OCI-M1 (cell line): Measurements from ENCODE around the gene IFI44L.
A peak's percentile ranks its signal among the peaks of the same experiment; 100 is the strongest.

Source experiments
- DNase-seq: peaks from one replicate; lab custom pipeline; 2025; lab: John Stamatoyannopoulos, UW

IFI44L gene

DNA sequence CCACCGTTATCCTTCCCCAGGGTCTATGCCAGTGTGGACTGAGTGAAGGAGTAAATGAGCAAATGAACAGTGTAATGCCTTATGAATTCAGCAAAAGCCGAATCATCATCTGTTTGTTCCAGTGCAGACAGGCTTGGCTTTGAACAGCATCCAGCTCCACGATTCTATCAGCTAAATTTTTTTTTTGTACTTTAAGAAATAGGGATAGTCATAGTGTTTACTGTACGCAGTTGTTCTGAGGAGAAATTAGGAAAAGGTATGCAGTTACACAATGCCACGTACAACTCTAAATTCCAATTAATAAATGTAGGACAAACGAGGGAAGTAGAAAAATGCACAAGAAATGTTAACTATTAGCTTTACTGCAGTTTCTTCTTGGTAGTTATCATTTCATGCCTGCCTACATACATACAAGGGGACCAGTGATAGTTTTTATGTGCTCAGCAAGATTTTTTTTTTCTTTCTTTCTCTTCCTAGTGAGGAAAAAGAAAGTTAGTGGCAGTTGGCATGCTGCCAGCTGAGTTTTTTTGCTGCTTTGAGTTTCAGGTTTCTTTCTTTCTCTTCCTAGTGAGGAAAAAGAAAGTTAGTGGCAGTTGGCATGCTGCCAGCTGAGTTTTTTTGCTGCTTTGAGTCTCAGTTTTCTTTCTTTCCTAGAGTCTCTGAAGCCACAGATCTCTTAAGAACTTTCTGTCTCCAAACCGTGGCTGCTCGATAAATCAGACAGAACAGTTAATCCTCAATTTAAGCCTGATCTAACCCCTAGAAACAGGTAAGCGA, at the start of gene IFI44L:
Gene IFI44L, plus strand, starts transcription at position 646 of the 777 bp plus-strand sequence. CDS start 7,468 bp downstream, outside the sequence.
- peak; percentile 92 for DNase-seq

DNA sequence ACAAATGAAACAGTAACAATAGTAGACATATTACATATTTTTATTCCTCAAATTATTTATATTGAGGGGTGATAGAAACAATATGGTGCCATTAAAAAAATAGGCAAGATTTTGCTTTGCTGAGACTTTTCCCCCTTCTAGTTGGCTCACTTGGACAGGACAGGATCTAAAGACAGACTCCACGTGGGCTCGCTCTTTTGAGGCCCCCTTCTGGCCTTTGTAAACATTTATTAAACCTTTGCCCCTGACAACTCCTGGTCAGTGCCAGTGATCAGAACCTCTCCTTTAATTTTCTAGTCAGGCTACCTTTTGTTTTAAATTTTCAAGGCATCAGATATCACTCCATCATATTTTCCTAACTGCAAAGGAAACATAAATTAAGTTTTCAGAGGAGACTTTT, 49.7 kb upstream of the IFI44L start:
- DNase-seq, result peak; percentile 13

DNA sequence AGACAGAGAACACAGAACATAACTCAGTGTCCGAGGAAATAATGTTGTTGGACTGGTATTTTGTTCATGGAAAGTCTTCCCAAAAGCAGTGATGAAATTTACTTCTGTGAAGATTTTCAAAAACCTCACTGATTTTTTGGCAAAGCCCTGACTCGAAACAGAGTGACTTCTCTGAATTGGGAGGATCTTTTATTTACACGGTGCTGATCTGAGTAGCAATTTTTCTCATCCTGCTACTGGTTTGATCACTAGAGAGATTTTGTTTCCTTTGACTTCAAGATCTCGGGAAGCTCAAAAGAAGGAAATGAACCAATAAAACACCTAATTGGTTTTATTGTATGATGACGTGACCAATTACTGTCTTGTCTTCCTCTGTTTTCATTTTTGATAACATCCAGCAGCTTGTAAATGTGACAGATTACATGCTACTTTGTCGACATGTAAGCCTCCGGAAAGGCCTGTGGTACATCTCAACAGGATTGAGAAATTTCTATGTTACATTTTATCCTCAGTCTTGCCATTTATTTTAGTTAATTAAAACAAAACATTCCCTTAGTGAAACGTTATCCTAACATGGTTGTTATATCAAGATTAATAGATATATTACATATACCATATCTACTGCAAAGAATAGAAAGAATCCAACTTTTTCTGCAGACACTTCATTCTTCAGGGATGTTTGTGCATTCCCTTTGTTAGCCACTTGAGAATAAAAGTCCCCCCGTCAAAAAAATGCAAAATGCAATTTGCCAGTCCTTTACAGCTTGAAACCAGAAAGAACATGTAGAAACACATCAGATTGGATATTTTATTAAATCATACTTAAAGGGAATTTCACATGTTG, 42.8 kb upstream of the IFI44L start:
- DNase-seq, result no peak

DNA sequence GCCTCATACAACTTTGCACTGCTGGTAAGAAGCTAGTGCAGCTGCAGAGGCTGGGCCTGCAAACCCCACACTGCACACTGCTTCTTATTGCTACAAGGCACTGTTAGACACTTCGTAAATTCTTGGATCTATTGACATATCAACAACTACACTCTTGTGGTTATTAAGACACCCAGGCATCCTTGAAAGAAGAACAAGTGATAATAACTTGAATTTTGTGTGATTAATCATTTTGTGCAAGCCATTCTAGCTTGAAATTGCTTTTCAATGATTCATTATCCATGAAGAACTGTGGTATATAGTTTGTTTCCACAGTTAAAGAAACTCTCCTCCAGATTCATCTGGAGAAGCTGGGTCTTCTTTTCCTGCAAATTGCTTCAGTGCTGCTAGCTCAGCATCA, 33.7 kb upstream of the IFI44L start:
- DNase-seq, result no peak

DNA sequence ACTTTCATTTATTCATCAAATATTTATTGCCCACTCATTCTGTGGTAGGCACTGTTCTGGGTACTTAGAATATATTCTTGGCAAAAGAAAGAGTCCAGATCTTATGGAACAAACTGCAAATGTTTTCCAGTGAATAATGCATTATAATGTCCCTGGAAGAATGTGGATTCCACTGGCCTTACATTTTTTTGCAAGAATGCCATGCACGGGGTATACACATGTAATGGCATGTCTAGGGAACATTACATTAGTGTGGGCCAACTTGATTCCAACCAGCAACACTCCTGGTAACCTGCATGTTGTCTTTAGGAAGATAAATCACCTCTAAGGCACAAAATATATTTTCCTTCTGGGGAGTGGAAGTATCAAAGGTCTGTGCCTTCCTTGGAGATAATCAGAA, 33.0 kb upstream of the IFI44L start:
- no peak for DNase-seq

DNA sequence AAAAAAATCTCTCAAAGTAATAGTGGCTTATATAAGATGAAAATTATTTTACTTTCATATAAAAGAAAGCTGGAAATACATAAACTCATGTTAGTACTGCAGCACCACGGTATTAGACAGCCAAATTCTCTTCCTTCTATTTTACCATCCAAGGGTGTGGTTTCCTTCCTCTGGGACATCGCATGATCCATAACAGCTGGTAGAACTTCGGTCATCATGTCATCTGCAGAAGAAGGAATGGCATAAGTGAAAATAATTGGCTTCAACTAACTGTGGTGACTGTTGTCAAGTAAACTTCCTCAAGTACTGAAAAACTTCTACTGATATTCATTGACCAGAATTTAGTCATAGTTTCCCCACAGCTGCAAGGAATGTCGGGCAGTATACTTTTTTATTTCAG, 28.3 kb upstream of the IFI44L start:
- no peak for DNase-seq

DNA sequence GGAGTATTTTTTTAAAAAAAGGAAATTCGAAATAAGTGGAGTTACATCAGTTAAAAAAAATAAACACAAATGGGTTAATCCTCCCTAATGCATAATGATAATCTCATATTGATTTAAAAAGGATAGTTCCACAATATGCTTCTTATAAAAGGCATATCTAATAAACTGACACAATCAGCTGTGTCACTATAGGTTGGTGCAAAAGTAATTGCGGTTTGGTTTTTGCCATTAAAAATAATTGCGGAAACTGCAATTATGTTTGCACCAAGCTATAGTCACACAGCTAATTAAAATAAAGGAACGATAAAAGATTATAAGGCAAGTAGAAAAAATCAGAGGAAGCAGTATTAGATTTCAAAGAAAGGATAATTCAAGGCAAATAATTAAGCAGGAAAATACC, 21.0 kb upstream of the IFI44L start:
- DNase-seq, result no peak

DNA sequence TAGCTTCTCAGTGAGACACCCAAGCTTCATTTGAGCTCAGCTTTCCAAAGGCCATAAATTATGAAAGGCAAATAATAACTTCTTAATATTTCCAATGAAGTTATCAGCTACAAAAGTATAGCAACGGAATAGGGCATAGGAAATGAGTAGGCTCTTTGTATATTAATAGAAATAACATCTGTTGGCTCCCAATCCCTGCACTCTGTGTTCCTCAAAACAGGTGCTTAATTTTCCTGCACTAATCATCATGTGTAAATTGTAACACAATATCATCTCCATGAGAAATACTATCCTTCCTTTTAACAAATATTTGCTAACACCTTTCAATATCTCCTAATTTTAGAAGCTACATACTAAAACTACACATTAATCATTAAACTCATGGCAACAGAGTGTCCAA, 19.2 kb upstream of the IFI44L start:
- DNase-seq, result no peak

DNA sequence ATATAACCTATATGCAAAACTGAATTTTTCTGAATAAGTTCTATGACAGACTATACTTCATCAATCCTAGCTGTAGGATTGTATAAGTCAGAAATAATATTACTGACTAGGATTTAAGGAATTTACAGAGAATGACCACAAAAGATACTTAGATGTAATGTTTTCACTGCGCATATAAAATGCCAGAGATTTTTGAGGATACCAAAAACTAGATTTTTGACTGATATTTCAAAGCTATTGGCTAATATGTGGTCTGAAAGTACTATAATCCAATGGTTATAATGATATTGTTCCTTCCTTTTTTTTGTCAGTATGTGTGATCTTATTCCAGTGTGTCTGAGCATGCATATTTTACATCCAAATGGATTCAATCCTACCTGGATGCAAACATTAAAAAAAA, 17.0 kb upstream of the IFI44L start:
- no peak for DNase-seq

DNA sequence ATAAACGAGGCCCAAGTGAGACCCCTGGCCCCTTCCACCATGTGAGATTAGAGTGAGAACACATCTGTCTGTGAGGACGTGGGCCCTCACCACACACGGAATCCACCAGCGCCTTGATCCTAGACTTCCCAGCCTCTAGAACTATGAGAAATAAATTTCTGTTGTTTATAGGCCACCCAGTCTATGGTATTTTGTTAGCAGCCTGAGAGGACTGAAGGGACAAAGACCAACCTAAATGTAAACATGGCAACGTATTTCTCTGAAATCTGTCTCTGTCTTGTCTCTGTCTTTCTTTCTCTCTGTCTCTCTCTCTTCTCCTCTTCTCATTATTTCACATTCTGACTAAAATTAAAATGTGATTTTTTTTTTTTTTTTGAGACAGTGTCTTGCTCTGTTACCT, 15.6 kb upstream of the IFI44L start:
- no peak for DNase-seq

DNA sequence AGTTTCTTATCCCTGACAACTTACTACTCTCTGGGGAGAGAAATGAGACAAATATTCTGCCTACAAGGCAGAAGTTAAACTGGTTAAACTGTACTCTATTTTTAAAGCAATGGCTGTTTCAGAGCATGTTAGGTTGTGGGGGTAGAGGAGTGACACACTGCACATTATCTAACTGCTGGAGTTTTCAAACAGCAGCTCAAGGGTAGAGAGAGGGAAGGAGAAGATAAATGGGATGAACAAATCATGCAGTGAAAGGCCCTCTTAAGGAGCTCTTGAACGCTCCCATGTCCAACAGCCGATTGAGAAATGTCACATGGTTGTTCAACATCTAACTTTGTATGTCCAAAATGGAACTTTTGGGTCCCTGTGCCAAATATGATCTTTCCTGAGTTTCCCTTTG, 14.0 kb upstream of the IFI44L start:
- DNase-seq, result no peak

DNA sequence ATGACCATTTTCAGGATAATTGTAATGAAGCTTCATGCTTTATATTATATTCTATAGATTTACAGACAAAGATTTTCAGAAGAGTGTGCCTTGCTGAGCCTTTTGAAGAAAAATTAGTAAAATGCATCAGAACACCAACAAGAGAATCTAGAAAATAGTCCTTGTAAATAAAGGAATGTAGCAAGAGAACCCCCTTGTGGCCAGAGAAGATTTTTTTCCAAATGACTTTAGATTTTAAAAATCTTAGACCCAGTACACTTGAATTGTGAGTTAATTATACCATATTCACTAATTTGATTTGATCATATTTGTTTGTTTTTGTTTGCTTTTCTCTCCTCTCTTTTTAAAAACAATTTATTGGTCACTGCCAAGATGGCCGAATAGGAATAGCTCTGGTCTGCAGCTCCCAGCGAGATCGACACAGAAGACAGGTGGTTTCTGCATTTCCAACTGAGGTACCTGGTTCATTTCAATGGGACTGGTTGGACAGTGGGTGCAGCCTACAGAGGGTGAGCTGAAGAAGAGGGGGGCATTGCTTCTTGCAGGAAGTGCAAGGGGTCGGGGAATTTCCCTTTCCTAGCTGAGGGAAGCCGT, 12.8 kb upstream of the IFI44L start:
- peak; percentile 66 for DNase-seq

DNA sequence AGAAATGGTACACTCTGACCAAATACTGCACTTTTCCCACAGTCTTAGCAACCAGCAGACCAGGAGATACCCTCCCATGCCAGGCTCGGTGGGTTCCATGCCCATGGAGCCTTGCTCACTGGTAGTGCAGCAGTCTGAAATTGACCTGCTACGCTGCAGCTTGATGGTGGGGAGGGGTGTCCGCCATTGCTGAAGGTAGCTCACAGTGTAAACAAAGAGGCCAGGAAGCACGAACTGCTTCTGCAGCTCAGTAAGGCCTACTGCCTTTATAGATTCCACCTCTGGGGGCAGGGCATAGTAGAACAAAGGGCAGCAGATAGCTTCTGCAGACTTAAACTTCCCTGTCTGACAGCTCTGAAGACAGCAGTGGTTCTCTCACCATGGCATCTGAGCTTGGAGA, 12.3 kb upstream of the IFI44L start:
- peak; percentile 9 for DNase-seq

DNA sequence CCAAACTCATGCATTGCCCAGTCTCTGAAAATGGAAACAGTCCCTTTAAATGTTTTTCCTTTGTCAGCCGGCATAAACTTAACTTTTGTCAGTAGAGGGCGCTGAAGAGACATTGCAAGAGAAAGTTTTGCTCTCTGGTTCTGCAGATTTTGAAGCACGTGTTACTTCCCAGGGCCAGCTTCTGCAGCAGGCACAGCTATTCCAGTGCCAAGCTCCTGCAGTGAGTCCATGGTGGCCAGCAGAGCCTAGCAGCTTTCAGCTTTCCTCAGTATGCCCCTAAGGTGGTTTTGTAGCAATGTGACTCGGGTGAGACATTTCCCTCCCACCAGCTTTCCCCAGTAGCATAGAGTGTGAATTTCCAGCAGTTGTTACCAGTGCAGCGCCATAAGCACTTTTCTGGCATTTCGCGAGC, 2.6 kb upstream of the IFI44L start:
- peak; percentile 93 for DNase-seq

DNA sequence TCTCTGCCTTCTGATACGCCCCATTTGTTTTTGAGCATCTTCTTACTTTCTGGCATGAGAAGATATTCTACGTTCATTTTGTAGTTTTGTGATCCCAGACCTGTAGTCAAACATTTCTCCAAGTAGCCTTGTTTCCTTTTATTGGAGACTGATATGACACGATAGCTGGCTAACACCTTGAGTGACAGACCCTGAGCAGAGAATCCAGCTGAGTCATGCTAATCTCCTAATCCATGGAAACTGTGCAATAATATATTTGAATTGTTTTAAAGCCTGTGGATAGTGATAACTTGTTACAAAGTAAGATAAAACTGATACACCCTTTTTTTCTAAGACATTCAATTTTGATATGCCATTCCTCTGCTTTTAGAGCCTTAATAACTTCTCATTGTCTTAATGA, 1.2 kb upstream of the IFI44L start:
- DNase-seq, result peak; percentile 59

DNA sequence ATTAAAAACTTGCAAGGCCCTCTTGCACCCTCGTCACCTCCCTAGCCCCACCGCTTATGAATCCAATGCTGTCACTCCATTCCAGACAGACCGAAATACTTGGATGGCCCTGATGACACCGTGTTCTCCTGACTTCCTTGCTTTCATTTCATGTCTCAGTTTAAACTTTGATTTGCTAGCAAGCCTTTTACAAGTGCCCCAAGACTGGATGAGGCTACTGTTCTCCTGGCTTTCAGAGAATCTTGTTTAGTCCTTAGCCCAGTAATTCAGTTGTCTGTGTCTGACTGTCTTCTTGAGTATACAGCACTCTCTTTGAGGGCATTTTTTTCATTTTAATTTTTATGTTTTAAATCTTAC, 824 bp upstream of the IFI44L start:
- peak; percentile 73 for DNase-seq

DNA sequence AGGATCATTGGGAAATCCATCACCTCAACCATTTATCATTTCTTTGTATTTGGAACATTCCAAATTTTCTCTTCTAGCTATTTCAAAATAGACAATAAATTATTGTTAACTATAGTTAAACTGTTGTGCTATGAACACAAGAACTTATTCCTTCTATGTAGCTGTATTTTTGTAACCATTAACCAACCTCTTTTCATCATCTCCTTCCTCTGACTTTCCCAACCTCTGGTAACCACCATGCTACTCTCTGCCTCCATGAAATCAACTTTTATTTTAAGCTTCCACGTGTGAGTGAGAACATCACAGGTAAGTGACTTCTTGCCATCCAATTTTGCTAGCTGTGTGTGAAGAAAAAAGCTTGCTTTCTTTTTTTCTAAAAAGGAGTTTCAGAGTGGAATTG, 418 bp downstream of the IFI44L start:
- DNase-seq, result peak; percentile 50

DNA sequence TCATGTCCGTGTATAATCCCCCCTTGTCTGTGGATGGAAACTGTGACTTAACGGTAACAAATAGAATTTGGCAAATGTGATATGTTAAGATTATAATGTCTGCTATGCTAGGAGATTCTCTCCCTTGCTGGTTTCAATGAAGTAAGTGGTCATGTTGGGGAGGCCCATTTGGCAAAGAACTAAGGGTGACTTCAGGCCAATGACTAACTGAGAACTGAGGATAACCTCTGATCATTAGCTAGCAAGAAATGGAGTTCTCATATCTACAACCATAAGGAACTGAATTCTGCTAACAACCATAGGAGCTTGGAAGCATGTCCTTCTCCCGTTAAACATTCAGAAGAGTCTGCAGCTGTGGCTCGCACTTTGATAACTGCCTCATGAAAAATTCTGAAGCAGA, 2.3 kb downstream of the IFI44L start:
- DNase-seq, result no peak

DNA sequence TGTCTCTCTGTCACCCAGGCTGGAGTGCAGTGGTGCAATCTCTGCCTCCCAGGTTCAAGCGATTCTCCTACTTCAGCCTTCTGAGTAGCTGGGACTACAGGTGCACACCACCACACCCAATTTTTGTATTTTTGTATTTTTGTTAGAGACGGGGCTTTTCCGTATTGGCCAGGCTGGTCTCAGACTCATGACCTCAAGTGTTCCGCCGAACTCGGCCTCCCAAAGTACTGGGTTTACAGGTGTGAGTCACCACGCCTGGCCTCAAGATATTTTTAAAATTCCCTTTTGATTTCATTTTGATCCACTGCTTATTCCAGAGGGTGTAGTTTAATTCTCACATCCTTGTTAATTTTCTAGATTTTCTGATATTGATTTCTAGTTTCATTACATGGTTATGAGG, 3.8 kb downstream of the IFI44L start:
- no peak for DNase-seq

DNA sequence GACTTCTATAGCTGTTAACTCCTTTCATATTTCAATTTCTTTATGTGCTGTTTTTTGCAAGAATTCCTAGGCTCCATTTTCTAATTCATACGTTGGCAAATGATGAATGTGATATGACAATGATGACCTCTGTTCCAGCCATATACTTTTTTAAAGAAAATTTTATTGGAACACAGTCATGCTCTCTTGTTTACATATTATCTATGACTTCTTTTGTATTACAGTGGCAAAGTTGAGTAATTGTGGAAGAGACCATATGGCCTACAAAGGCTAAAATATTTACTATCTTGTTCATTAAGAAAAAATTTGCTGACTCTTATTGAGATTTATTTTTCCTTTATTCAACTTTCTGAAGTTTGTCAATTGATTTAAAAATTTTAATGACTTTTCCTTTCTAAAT, 7.1 kb downstream of the IFI44L start:
- DNase-seq, result no peak

DNA sequence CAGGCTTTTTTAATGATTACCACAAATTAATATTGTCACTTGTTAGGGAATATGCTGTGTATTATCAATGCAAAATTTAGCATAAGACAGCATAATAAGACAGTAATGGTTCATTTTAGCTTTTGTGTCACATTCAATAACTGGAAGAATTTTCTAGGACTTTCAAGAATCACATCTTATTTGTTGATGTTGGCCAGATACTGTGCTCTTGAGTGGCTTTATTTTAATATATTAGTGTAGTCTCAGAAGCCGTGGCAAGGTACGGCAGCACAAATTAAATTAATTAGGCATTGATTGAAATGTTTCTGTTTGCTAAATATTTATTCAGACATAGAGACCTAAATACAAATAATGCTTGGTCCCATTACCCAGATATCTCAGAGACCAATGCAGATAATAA, 10.4 kb downstream of the IFI44L start:
- DNase-seq, result no peak

DNA sequence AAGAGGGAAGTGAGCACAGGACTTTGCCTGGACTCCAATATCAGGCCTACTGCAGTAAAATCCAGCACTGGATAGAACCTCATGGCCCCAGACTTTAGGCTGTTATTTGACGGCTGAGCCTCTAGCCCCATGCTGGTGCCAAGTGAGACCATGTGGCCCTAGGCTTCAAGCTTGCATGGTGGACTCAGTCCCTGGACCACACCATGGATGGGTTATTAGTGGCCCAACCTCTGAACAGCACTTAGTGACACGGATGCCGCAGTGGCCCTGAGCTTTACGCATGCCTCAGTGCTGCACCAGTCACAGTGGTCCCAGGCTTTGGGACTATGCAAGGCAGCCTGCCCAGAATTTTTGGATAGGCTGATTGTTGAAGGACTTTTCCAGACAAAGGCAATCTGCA, 13.0 kb downstream of the IFI44L start:
- no peak for DNase-seq

DNA sequence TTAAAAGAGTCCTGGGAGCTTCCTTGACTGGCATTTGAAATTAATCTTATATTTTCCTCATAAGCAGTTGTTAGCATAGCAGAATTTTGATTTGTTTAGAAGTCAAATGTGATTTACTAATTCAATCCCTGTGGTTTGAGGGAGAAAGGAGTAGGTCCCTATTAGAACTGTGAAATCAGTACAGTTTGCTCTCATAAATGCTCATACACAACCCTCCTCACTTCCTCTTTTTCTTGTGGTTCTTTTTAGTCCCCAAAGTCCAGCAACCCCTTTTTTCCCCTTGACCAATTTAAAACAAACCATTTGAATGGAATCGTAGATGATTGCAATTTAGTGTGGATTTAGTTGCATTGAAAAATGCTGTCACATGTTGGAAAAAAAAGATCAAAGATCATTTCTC, 20.2 kb downstream of the IFI44L start:
- DNase-seq, result peak; percentile 34
